22Rv1 (cell line): ENCODE measurements around the gene PTPRJ.

Experiments
- ZFX ChIP-seq: fragments of 450-650 bp; IDR thresholded peaks from 2 replicates; pipeline ENCODE4 v1.6.1; 2017; ENCODE audit warnings: antibody characterized with exemption, borderline replicate concordance
- TF ChIP-seq, protein P1 (sequence below): fragments of 450-650 bp; IDR thresholded peaks from 2 replicates; pipeline ENCODE4 v1.5.1; 2017; ENCODE audit warnings: mild to moderate bottlenecking

GRCh38 chr11:48011798-48012391, 31.5 kb downstream of the PTPRJ start:
- TF ChIP-seq, protein P1, sequence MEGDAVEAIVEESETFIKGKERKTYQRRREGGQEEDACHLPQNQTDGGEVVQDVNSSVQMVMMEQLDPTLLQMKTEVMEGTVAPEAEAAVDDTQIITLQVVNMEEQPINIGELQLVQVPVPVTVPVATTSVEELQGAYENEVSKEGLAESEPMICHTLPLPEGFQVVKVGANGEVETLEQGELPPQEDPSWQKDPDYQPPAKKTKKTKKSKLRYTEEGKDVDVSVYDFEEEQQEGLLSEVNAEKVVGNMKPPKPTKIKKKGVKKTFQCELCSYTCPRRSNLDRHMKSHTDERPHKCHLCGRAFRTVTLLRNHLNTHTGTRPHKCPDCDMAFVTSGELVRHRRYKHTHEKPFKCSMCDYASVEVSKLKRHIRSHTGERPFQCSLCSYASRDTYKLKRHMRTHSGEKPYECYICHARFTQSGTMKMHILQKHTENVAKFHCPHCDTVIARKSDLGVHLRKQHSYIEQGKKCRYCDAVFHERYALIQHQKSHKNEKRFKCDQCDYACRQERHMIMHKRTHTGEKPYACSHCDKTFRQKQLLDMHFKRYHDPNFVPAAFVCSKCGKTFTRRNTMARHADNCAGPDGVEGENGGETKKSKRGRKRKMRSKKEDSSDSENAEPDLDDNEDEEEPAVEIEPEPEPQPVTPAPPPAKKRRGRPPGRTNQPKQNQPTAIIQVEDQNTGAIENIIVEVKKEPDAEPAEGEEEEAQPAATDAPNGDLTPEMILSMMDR = no peak
- TF ChIP-seq ZFX = no peak
